DOHH2 (cell line): ENCODE measurements around the gene PNMA8A.
"Not testable (repeated sequence)": the region's sequence is repeated elsewhere in the genome, so short reads cannot be mapped to it uniquely, and the experiment has no call there.

ENCODE experiments used
- H3F3A ChIP-seq: fragments of 200-600 bp; sonication (generic), shearing (Covaris generic); 2 replicates; pipeline ENCODE4 v1.6.0; 2016; ENCODE audit warnings: antibody characterized with exemption, mild to moderate bottlenecking; ENCODE audit not compliant: control insufficient read depth, insufficient read depth
- H3K27ac ChIP-seq: fragments of 200-600 bp; sonication (generic); 2 replicates; pipeline ENCODE4 v1.5.1; 2014; ENCODE audit warnings: low read depth, mild to moderate bottlenecking, low read length, moderate library complexity
- H3K27me3 ChIP-seq: fragments of 200-600 bp; sonication (generic); 2 replicates; pipeline ENCODE4 v1.6.1; 2014; ENCODE audit warnings: mild to moderate bottlenecking, low read length, mixed read lengths; ENCODE audit not compliant: control insufficient read depth
- H3K36me3 ChIP-seq: fragments of 200-600 bp; sonication (generic); 2 replicates; pipeline ENCODE4 v1.6.1; 2014; ENCODE audit warnings: mild to moderate bottlenecking, low read length, moderate library complexity, mixed read lengths; ENCODE audit not compliant: control insufficient read depth
- H3K4me1 ChIP-seq: fragments of 200-600 bp; sonication (generic); 2 replicates; pipeline ENCODE4 v1.6.1; 2014; ENCODE audit warnings: mild to moderate bottlenecking, low read length, mixed read lengths; ENCODE audit not compliant: control insufficient read depth
- H3K4me2 ChIP-seq: fragments of 200-600 bp; sonication (generic); 2 replicates; pipeline ENCODE4 v1.6.0; 2014; ENCODE audit warnings: mild to moderate bottlenecking, low read length, moderate library complexity
- H3K4me3 ChIP-seq: fragments of 200-600 bp; sonication (generic); 2 replicates; pipeline ENCODE4 v1.5.1; 2014; ENCODE audit warnings: mild to moderate bottlenecking, low read length, mixed read lengths
- H3K79me2 ChIP-seq: fragments of 200-600 bp; sonication (generic); 2 replicates; pipeline ENCODE4 v1.6.1; 2014; ENCODE audit warnings: mild to moderate bottlenecking, low read length, mixed read lengths; ENCODE audit not compliant: control insufficient read depth
- H3K9me2 ChIP-seq: fragments of 200-600 bp; sonication (generic); replicated peaks from 2 replicates; pipeline ENCODE4 v1.6.1; 2014; ENCODE audit warnings: mild to moderate bottlenecking, low read length, mixed read lengths; ENCODE audit not compliant: control insufficient read depth
- H3K9me3 ChIP-seq: fragments of 200-600 bp; sonication (generic); 2 replicates; pipeline ENCODE4 v1.6.1; 2014; ENCODE audit warnings: antibody characterized with exemption, low read length, mixed read lengths; ENCODE audit not compliant: control insufficient read depth, insufficient read depth
- H4K20me1 ChIP-seq: fragments of 200-600 bp; sonication (generic); 2 replicates; pipeline ENCODE4 v1.6.0; 2014; ENCODE audit warnings: low read depth, mild to moderate bottlenecking, antibody characterized with exemption, low read length, moderate library complexity; ENCODE audit not compliant: control insufficient read depth, insufficient read depth
- EZH2phosphoT487 ChIP-seq: fragments of 200-600 bp; sonication (generic); IDR thresholded peaks from 2 replicates; pipeline ENCODE4 v1.6.1; 2017; ENCODE audit warnings: borderline replicate concordance, mild to moderate bottlenecking, antibody characterized with exemption, low read length, moderate library complexity, mixed read lengths
- TF ChIP-seq, protein P1 (sequence below): fragments of 200-600 bp; sonication (generic); IDR thresholded peaks from one replicate; pipeline ENCODE4 v1.5.1; 2014; ENCODE audit warnings: antibody characterized with exemption, mild to moderate bottlenecking, low read depth, low read length; ENCODE audit not compliant: poor library complexity, severe bottlenecking

Gene PNMA8A

DNA sequence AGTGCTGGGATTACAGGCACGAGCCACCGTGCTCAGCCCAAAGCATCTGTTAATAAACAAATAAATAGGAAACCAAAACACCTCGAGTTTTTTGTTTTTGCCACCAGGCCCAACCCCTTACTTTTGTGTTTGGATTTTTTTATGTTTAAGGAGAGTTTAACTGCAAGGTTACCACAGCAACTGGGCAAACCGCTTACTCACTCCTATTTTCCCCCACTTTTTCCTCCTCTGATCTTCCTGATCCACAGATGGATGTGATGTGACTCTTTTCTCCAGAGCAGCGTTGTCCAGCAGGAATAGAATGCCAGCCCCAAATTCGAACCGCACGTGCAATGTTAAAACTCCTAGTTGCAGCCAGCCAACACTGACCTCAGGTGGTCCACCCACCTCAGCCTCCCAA lies 26.4 kb upstream of the PNMA8A start:
- no peaks in the 10 kb centered on the region for H3F3A ChIP-seq
- H3K27me3 ChIP-seq, result peaks cover 40% of the 10 kb centered on the region
- no peak overlapping the region for H3K27ac ChIP-seq
- TF ChIP-seq EZH2phosphoT487, result no peak
- TF ChIP-seq, protein P1, sequence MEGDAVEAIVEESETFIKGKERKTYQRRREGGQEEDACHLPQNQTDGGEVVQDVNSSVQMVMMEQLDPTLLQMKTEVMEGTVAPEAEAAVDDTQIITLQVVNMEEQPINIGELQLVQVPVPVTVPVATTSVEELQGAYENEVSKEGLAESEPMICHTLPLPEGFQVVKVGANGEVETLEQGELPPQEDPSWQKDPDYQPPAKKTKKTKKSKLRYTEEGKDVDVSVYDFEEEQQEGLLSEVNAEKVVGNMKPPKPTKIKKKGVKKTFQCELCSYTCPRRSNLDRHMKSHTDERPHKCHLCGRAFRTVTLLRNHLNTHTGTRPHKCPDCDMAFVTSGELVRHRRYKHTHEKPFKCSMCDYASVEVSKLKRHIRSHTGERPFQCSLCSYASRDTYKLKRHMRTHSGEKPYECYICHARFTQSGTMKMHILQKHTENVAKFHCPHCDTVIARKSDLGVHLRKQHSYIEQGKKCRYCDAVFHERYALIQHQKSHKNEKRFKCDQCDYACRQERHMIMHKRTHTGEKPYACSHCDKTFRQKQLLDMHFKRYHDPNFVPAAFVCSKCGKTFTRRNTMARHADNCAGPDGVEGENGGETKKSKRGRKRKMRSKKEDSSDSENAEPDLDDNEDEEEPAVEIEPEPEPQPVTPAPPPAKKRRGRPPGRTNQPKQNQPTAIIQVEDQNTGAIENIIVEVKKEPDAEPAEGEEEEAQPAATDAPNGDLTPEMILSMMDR, result no peak
- H3K4me3 ChIP-seq, result no peak overlapping the region
- H4K20me1 ChIP-seq, result no peaks in the 10 kb centered on the region
- peaks cover 29% of the 10 kb centered on the region for H3K4me1 ChIP-seq
- H3K79me2 ChIP-seq, result no peaks in the 10 kb centered on the region
- H3K36me3 ChIP-seq, result no peaks in the 10 kb centered on the region
- no peaks in the 10 kb centered on the region for H3K9me2 ChIP-seq
- no peak overlapping the region for H3K4me2 ChIP-seq
- H3K9me3 ChIP-seq, result no peaks in the 10 kb centered on the region

GRCh38 chr19:46496886-46497285 lies 25.5 kb upstream of the PNMA8A start:
- H3K9me3 ChIP-seq, H4K20me1 ChIP-seq, H3K4me3 ChIP-seq, H3K9me2 ChIP-seq, H3K36me3 ChIP-seq, H3K27ac ChIP-seq, H3K79me2 ChIP-seq, H3K4me2 ChIP-seq, H3F3A ChIP-seq: not testable (repeated sequence)
- H3K27me3 ChIP-seq, result peaks cover 49% of the 10 kb centered on the region
- peaks cover 29% of the 10 kb centered on the region for H3K4me1 ChIP-seq

DNA sequence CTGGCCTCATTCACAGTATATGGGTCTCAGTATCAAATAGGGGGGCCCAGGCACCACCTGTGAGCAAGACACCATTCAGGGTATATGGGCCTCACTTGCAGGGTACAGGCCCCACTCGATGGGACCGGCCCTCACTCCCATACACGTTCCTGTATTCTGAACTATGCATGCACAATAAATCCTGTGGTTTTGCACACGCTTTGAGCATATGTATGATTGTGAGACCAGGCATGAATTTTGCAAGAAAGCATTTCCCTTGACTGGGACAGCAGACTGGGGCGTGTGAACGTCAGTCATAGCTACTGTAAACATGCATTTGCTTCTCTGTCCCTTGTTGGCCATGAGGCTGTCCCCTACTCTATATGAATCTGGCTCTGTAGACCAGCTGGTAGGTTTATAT lies 24.9 kb upstream of the PNMA8A start:
- Histone ChIP-seq H3K36me3 (no peaks in the 10 kb centered on the region), H3K27me3 (peaks cover 55% of the 10 kb centered on the region), H3K27ac (no peak overlapping the region), H4K20me1 (no peaks in the 10 kb centered on the region), H3K9me2 (no peaks in the 10 kb centered on the region), H3K4me3 (no peak overlapping the region), H3K79me2 (no peaks in the 10 kb centered on the region), H3F3A (no peaks in the 10 kb centered on the region), H3K4me1 (peaks cover 29% of the 10 kb centered on the region), H3K9me3 (no peaks in the 10 kb centered on the region), H3K4me2 (no peak overlapping the region)
- TF ChIP-seq EZH2phosphoT487, result no peak
- TF ChIP-seq, protein P1, result no peak

GRCh38 chr19:46495786-46496099 lies 24.4 kb upstream of the PNMA8A start, which contains the start of gene PNMA8B:
Gene PNMA8B, minus strand, starts transcription at chr19:46495867. Its CDS starts 402 bp downstream, at chr19:46495465.
- TF ChIP-seq, protein P1, result no peak
- no peak for TF ChIP-seq EZH2phosphoT487
- H3K4me2 ChIP-seq, result peak within 1 kb of the TSS; percentile 43
- H3K4me3 ChIP-seq, result no peak within 1 kb of the TSS

More at GRCh38 chr19:46495786-46496099, 24.4 kb upstream of the PNMA8A start, which contains the start of gene PNMA8B:
- Histone ChIP-seq H3F3A (no peaks in the 10 kb centered on the region), H3K79me2 (no peaks in the 10 kb centered on the region), H3K27ac (no peak within 1 kb of the TSS), H3K9me3 (no peaks in the 10 kb centered on the region), H3K36me3 (no peaks in the 10 kb centered on the region), H3K9me2 (no peaks in the 10 kb centered on the region), H4K20me1 (no peaks in the 10 kb centered on the region), H3K4me1 (peaks cover 29% of the 10 kb centered on the region), H3K27me3 (peaks cover 61% of the 10 kb centered on the region)
